ENCODE results near the gene ALG3.
"Not testable (repeated sequence)": the region's sequence is repeated elsewhere in the genome, so short reads cannot be mapped to it uniquely, and the experiment has no call there.

ALG3 gene

DNA sequence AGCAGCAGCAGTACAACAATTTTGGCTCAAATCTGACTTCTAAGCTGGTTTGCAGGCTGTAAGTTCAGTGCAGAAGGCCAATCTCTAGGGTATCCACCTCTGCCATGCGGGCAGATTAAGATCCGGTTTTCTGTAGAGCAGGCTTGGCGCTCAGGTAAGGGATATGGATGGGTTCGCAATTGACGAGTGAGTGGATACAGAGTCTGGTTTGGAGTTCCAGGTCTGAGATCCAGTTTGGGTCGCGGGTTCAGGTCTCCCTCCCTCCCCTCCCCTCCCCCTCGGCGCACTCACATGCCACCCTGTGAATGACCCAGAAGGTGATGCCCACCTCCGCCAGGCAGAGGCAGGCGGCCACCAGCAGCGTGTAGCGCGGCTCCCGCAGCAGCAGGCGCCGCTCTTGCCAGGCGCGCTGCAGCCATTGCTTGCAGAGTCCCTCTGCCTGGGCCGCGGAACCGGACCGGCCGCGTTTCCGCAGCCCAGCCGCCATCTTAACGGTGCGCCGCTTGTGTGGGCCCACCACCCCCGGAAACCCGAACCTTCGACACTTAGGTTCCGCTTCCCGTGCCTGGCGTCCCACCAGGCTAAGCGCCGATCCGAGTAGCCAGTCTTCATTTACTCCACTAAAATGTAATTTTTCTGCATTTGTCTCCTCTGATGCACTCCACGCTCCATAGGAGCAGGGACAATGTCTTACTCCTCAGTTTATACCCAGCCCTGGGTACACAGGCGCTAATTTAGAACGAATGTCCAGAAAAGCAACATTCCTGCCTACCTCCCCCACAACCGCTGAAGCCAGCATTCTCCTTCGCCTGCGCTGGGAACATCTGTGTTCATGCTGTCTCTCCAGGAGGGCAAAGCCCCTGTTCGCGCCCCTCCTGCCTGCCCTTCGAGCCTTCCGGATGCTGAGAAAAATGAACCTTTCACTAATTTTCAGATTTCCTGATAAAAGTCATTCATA, at the start of gene ALG3:
Gene ALG3, minus strand, starts transcription at position 509 of the 958 bp plus-strand sequence. Its CDS starts 22 bp downstream, at position 487.
- DNase-seq (ENCODE audit: low spot score) = peak; percentile 83

DNA sequence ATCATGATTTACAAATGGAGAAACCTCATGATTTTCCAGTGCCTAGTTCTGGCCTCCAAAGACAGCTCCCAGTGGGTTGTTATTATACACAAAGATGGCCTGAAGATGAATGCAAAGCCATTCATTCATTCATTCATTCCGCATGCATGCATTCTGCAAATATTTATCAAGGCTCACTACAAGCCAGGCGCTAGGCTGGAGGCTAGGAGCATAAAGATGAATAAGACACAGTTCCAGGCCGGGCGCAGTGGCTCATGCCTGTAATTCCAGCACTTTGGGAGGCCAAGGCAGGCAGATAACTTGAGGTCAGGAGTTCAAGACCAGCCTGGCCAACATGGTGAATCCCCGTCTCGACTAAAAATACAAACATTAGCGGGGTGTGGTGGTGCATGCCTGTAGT, 47.9 kb upstream of the ALG3 start:
- DNase-seq (ENCODE audit: low spot score) = no peak

DNA sequence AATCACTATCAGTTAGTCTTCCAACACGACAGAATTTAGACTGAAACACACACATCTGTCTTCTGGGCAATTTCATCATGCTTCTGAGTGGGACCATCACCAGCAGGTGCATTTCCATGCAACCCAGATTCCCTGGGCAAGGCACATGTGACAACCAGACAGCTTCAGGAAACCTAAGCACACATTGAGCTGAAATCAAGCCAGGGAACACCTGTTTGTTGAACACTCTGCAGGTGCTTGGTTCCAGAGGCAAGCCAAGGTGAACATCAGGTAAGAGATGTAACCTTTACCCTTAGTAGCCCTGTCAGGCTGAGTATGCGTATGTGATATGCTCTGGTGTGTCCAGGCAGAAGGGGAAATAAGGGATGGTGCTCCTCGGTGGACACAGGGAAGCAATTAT, 47.0 kb upstream of the ALG3 start:
- no peak for DNase-seq (ENCODE audit: low spot score)

DNA sequence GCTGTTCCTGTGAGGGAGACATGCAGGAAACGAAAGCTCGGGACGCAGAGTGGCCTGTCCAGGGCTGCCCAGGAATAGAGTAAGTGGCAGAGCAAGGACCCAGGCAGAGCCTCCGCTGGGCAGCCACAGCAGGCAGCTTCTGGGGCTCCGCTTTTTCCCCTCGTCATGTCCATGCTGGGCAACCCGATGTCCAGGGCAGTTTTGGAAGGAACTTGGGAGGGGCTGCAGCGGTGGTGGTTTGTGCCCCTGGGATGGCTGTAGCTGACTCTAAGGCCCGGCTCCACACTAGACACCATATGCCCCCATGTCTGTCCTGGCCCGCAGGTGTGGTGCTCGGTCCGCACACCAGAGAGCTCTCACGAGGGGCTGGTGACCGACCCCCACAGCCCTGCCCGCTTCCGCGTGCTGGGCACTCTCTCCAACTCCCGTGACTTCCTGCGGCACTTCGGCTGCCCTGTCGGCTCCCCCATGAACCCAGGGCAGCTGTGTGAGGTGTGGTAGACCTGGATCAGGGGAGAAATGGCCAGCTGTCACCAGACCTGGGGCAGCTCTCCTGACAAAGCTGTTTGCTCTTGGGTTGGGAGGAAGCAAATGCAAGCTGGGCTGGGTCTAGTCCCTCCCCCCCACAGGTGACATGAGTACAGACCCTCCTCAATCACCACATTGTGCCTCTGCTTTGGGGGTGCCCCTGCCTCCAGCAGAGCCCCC, 43.1 kb upstream of the ALG3 start:
- DNase-seq (ENCODE audit: low spot score) = no peak

DNA sequence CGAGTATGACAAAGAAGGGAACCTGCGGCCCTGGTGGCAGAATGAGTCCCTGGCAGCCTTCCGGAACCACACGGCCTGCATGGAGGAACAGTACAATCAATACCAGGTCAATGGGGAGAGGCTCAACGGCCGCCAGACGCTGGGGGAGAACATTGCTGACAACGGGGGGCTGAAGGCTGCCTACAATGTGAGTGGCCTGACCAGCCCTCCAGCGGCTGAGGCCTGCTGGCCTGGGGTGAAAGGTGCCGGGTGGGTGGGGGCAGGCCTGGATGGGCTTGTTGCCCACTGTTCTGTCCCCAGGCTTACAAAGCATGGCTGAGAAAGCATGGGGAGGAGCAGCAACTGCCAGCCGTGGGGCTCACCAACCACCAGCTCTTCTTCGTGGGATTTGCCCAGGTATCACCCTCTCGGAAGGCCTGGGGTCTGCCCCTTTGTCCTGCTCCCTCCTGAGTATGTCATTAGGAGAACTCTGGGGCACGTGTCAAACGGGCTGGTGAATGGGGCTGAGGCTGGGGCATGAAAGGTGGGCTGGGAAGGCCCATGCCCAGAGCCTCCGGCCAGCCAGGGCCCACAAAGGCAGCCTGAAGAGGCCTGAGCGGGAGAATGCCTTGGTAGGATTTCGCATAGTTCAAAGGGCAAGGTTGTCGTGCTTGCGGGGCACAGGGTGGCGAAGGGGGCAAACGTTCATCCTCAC, 42.4 kb upstream of the ALG3 start:
- DNase-seq (ENCODE audit: low spot score) = no peak

DNA sequence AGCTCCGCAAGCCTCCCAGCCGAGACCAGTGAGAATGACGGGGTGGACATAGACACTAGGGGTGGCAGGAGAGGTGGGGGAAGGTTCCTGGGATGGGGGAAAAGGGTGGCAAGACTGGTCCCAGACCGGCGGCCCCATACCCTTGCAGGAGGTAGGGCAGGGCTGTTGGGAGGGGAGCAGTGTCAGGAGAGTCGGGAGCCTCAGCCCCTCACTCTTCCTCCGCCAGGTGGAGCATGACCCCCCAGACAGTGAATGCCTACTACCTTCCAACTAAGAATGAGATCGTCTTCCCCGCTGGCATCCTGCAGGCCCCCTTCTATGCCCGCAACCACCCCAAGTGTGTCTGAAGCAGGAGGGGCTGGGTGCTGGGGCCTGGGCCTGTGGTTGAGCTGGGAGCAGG, 41.6 kb upstream of the ALG3 start:
- DNase-seq (ENCODE audit: low spot score) = no peak

DNA sequence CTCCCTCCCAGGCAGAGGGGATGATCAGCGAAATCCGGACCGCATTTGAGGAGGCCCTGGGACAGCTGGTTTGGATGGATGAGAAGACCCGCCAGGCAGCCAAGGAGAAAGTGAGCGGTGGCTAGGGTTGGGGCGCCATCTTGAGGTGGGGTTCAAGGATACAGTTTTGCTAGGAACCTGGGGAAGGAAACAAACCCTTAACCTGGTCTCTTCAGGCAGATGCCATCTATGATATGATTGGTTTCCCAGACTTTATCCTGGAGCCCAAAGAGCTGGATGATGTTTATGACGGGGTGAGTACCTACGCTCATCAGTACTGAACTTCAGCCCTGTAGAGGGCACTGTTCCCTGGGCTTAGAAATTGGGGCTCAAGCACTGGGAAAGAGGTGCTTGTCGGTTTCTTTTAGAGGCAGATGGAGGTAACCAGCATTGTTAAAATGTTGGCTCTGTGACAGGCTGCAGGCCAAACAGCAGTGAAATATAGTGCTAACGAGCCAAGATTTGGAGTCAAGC, 40.7 kb upstream of the ALG3 start:
- DNase-seq (ENCODE audit: low spot score) = peak; percentile 72

DNA sequence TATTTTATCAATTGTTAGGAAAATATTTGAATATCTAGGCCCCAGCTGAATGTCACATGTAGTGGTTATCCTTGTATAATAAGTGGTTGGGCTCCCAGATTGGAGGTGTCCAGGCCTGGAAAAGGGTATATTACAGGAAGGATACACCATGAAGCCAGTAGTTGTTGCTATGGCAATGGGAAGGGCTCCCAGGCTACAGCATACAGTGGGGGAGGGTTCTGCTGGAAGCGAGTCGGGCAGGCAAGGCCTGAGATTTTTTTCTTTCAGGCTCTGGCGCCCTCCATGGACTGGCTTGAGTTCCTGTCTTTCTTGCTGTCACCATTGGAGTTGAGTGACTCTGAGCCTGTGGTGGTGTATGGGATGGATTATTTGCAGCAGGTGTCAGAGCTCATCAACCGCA, 35.9 kb upstream of the ALG3 start:
- peak; percentile 89 for DNase-seq (ENCODE audit: low spot score)

DNA sequence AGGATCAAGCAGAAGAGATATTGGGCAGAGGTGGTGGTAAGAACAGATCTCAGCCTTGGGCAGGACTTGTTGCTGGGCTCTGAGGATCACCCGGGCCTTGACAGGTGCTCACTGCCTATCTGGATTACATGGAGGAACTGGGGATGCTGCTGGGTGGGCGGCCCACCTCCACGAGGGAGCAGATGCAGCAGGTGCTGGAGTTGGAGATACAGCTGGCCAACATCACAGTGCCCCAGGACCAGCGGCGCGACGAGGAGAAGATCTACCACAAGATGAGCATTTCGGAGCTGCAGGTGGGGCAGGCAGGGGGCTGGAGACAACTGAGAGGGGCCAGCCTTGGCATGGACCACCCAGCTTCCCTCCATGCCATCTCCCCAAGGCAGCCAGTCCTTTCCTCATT, 34.9 kb upstream of the ALG3 start:
- no peak for DNase-seq (ENCODE audit: low spot score)

DNA sequence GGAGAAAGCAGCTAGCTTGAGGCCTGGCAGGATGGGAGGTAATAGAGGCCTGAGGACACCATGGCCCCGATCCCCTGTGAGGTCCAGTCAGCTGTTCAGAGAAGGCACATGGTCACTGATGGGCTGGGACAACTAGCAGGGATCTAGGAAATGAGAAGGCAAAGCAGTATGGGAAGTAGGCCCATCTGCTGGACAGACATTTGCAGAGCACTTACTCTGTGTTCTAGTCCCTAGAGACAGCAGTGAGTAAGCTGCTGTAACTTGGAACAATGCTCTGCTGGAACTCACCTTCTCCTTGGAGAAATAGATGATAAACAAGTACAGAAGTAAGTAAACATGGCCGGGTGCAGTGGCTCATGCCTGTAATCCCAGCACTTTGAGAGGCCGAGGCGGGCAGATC, 34.2 kb upstream of the ALG3 start:
- DNase-seq (ENCODE audit: low spot score) = no peak

DNA sequence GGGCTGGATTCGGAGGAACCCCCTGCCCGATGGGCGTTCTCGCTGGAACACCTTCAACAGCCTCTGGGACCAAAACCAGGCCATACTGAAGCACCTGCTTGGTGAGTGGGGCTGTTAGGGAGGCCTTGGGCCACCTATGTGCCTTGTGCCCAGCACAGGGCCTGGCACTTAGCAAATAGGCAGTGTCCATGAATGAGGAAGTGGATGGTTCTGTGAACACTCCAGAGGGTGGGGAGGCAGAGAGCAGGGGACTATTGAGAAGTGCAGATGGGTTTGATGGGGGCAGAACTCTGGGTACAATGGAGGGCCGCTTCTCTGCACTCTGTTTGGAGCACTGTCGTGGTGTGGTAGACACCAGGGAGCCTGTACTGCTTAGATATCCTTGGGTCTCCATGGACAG, 28.6 kb upstream of the ALG3 start:
- no peak for DNase-seq (ENCODE audit: low spot score)

DNA sequence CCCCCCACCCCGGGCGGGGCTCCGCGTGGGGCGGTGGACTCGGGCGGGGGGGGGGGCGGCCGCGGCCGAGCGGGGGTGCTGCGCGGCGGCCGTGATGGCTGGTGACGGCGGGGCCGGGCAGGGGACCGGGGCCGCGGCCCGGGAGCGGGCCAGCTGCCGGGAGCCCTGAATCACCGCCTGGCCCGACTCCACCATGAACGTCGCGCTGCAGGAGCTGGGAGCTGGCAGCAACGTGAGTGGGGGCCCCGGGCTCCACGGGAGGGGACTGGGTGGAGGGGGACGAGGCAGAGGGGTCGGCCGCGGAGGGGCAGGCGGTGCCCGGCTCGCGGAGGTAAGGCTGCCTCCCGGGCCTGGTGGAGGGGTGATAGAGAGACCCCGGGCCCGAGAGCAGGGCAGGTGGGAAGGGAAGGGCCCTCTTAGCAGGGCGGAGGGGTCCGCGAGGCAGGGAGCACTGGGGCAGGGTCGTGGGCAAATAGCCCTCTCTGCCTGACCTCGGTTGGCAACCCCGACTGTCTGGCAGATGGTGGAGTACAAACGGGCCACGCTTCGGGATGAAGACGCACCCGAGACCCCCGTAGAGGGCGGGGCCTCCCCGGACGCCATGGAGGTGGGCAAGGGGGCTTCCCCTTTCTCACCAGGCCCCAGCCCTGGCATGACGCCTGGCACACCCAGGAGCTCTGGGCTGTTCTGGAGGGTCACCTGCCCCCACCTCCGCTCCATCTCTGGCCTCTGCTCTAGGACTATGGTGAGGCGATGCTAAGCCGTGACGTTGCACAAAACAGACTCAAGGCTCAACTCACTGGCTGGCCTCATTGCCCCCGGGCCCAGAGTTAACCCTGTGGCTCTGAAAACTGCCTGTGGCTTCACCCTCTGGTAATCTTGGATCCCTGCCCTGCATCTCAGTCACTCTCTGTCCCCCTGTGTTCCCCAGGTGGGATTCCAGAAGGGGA, 27.5 kb upstream of the ALG3 start, which contains the start of gene ECE2:
Gene ECE2, plus strand, starts transcription at position 62 of the 950 bp plus-strand sequence. Its CDS starts 132 bp downstream, at position 194.
- peak; percentile 29 for DNase-seq (ENCODE audit: low spot score)

DNA sequence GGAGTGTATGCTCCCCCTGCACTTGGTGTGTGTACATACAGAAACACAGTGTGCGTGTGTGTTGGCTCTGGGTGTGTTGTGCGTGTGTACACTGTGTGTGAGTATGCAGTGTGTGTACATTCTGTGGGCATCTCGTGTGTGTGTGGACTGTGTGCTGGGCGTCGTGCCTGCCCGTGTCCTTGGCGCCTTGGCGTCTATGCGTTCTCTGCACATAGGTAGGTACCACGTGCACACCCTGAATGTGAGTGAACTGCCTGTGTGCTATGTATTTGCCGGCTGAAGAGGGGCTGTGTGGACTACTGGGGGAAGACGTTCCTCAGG, 26.6 kb upstream of the ALG3 start:
- peak; percentile 27 for DNase-seq (ENCODE audit: low spot score)

DNA sequence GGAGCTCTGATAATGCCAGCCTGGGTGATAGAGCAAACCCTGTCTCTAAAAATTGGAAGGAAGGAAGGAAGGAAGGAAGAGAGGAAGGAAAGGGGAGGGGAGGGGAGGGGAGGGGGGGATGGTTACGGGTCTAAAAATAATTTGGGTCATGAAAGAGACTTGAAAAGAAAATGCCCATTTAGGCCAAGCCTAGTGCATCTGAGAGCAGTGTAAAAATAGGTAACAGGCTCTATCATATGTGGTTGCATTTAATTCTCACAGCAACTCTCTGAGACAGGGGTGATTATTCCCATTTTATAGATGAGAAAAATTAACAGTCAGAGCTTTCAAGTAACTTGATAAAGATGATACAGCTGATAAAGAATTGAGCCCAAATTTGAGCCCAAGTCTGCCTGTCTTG, 23.5 kb upstream of the ALG3 start:
- DNase-seq (ENCODE audit: low spot score) = no peak

DNA sequence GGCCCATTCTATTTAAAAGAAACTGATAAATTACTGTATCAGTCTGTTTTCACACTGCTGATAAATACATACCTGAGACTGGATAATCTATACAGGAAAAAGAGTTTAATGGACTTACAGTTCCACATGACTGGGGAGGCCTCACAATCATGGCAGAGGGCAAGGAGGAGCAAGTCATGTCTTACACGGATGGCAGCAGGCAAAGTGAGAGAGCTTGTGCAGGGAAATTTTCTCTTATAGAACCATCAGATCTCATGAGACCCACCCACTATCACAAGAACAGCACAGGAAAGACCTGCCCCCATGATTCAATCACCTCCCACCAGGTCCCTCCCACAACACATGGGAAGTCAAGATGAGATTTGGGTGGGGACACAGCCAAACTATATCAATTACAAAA, 18.5 kb upstream of the ALG3 start:
- DNase-seq (ENCODE audit: low spot score) = not testable (repeated sequence)

DNA sequence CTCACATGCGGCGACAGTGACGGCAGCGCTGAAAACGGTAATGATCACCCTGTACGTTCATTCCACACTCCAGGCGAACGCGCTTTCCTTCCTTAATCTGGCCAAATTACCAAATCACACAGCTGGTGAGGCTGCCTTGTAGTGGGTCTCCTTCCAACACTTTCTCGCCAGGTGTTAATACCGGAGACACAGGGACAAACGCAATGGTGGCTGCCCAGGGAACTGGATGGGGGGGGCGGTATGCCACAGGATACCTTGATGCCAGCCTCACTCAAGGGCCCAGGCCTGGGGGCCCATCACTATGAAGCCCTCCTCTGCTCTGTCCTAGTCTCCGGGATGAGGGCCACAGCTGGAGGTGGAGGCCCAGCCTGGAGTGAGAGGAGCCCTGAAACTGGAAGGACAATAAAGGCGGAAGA, 14.0 kb upstream of the ALG3 start:
- no peak for DNase-seq (ENCODE audit: low spot score)

DNA sequence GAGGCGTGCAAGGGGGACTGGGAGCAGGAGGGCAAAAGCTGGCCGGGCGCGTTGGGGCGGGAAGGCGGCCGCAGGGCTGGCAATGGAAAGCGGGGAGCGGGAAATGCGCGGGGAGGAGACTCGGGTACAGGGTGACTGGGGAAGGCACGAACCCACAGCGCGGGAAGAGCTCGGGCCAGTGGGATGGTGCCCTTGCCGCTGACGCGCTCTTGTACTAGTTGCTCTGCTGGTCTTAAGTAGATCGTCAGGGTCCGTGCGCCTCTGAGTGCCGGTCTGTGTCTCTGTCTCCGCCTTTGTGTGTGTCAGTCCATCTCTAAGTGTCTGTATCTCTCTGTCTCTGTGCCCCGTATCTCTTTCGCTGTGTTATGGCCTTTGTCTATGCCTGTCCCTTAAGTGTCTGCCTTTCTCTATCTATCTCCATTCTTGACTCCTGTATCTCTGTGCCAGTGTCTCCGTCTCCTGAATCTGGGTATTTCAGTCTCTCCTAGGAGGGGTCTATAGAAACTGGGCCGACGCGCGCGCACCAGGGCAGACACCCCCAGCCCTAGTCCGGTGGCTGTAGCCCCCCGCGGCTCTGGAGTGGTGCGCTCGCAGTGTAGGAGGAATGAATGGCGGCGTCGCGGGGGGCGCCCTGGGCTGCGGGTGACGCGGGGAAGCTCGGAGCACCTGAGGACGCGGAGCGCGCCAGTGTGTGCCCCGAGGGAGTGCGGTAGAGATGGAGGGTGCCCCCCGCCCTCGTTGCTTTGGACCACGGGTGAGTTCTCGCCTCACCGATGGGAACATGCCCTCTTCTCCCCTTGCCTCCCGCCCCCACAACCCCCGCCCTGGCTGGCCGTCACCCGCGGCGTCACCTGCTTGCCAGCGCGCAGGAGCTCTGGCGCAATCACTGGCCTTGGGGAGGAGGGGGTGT, 13.3 kb upstream of the ALG3 start:
- peak; percentile 67 for DNase-seq (ENCODE audit: low spot score)

DNA sequence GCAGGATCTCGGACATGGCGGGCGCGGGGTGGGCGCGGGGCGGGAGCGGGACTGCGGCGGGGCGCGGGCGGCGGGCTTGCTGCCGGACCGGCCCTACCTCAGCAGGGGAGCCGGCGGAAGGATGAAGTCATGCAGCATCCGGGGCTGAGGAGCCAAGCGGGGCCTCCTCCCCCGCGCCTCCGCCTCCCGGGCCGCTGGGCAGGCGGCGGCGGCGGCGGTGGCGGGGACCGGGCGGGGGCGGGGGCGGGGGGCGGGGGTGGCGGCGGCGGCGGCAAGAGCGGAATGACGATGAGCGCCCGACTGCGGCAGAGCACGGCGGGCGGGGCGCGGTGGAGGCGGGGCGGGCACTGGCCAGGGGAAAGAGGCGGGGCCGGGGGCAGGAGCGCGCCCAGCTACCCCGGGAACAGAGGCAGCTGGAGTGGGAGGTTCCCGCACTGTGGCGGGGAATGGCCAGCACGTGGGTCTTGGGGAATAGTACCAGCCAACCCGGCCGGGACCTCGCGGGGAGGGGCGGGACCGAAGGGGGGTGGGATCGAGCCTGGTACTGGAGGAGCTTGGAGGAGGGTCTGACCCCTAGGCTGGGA, 12.6 kb upstream of the ALG3 start, which contains the start of gene CAMK2N2:
Gene CAMK2N2, minus strand, starts transcription at position 284 of the 584 bp plus-strand sequence. Its CDS starts 268 bp downstream, at position 16.
- DNase-seq (ENCODE audit: low spot score) = peak; percentile 76

DNA sequence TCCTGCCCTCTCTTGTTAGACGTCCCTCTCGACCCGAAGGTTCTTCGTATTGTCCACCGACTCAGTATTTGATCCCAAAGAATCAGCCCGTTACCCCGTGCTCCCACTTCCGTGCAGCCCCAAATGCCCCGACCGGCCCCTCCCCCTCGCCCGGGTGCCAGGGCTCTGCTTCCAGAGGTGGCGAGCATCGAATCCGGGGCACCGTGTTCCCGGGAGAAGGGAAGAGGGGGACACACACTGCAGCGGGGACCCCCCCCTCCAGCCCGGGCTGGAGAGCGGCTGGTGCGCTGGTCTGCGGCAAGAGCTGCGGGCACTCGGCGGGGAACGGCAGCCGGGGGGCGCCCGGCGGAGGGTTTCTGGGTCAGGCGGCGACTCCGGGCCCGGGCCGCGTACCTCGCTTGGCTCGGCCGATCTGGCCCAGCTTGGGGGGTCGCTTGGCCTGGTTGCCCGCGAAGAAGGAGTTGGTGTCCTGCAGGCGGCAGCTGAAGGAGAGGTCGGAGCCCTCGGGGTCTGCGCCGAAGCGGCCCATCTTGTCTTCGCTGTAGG, 12.0 kb upstream of the ALG3 start:
- no peak for DNase-seq (ENCODE audit: low spot score)

Data from cerebellar cortex (tissue), 1 donor.